ENCODE measurements around the gene MAP6.
"Not testable (repeated sequence)": the region's sequence is repeated elsewhere in the genome, so short reads cannot be mapped to it uniquely, and the experiment has no call there.

Gene MAP6

GRCh38 chr11:75592715-75593114 lies 76.1 kb downstream of the MAP6 start:
- DNase-seq (ENCODE audit: low spot score), result no peak

GRCh38 chr11:75591966-75592365 lies 76.9 kb downstream of the MAP6 start:
- DNase-seq (ENCODE audit: low spot score), result no peak

- no peak for DNase-seq (ENCODE audit: low spot score)
These were observed 77.5 kb downstream of the MAP6 start for GRCh38 chr11:75591371-75591770.

GRCh38 chr11:75589933-75590332 lies 78.9 kb downstream of the MAP6 start:
- DNase-seq (ENCODE audit: low spot score), result no peak

GRCh38 chr11:75589051-75589450 lies 79.8 kb downstream of the MAP6 start:
- DNase-seq (ENCODE audit: low spot score), result no peak

GRCh38 chr11:75588051-75588481 lies 80.8 kb downstream of the MAP6 start:
- no peak for DNase-seq (ENCODE audit: low spot score)

GRCh38 chr11:75586395-75586794 lies 82.4 kb downstream of the MAP6 start:
- DNase-seq (ENCODE audit: low spot score), result no peak

- no peak for DNase-seq (ENCODE audit: low spot score)
These were observed 83.6 kb downstream of the MAP6 start for GRCh38 chr11:75585293-75585670.

- not testable (repeated sequence) for DNase-seq (ENCODE audit: low spot score)
These were observed 84.1 kb downstream of the MAP6 start for GRCh38 chr11:75584659-75585292.

- peak; percentile 83 for DNase-seq (ENCODE audit: low spot score)
These were observed 84.8 kb downstream of the MAP6 start for GRCh38 chr11:75583718-75584658.

GRCh38 chr11:75582895-75583717 lies 85.7 kb downstream of the MAP6 start:
- DNase-seq (ENCODE audit: low spot score), result peak; percentile 91

- no peak for DNase-seq (ENCODE audit: low spot score)
These were observed 86.3 kb downstream of the MAP6 start for GRCh38 chr11:75582506-75582894.

- DNase-seq (ENCODE audit: low spot score), result no peak
These were observed 89.0 kb downstream of the MAP6 start for GRCh38 chr11:75579841-75580240.

GRCh38 chr11:75578977-75579376 lies 89.9 kb downstream of the MAP6 start:
- DNase-seq (ENCODE audit: low spot score), result no peak

GRCh38 chr11:75577207-75577606 lies 91.6 kb downstream of the MAP6 start:
- peak; percentile 76 for DNase-seq (ENCODE audit: low spot score)

- no peak for DNase-seq (ENCODE audit: low spot score)
These were observed 92.3 kb downstream of the MAP6 start for GRCh38 chr11:75576499-75576918.

- no peak for DNase-seq (ENCODE audit: low spot score)
These were observed 92.8 kb downstream of the MAP6 start for GRCh38 chr11:75576017-75576416.

- no peak for DNase-seq (ENCODE audit: low spot score)
These were observed 93.9 kb downstream of the MAP6 start for GRCh38 chr11:75574698-75575602.

GRCh38 chr11:75572744-75573143 lies 96.1 kb downstream of the MAP6 start:
- no peak for DNase-seq (ENCODE audit: low spot score)

- no peak for DNase-seq (ENCODE audit: low spot score)
These were observed 97.2 kb downstream of the MAP6 start for GRCh38 chr11:75571625-75572024.

GRCh38 chr11:75570559-75571139 lies 98.2 kb downstream of the MAP6 start:
- no peak for DNase-seq (ENCODE audit: low spot score)

Data from SK-N-DZ (cell line).